Urothelium cell line (cell line): ENCODE data around the gene BMPR1B.

Source experiments
- DNase-seq: peaks from one replicate; pipeline ENCODE4 v3.0.0; 2011; ENCODE audit warnings: low spot score, mixed read lengths
- FAIRE-seq: peaks from 2 replicates; lab custom pipeline; 2011; peaks lifted over from hg19 to GRCh38; lab: Jason Lieb, UNC

BMPR1B gene

GRCh38 chr4:94757192-94758140 is at the start of gene BMPR1B:
Gene BMPR1B (plus strand): TSS chr4:94757955. CDS start chr4:95104425, 346,470 bp downstream.
- peak; percentile 77 for DNase-seq

GRCh38 chr4:94711635-94712034 is 46.1 kb upstream of the BMPR1B start:
- DNase-seq = no peak
- no peak for FAIRE-seq

More at GRCh38 chr4:94757192-94758140, at the start of gene BMPR1B:
- no peak for FAIRE-seq

- no peak for FAIRE-seq
Observed at GRCh38 chr4:94714365-94715160, 43.2 kb upstream of the BMPR1B start.

GRCh38 chr4:94715726-94716125 is 42.0 kb upstream of the BMPR1B start:
- no peak for FAIRE-seq
- DNase-seq = no peak

More at GRCh38 chr4:94714365-94715160, 43.2 kb upstream of the BMPR1B start:
- DNase-seq = no peak

- DNase-seq = no peak
- FAIRE-seq = no peak
Observed at GRCh38 chr4:94721310-94721709, 36.4 kb upstream of the BMPR1B start.

GRCh38 chr4:94722270-94722669 is 35.5 kb upstream of the BMPR1B start:
- FAIRE-seq = no peak
- DNase-seq = no peak

GRCh38 chr4:94722748-94723147 is 35.0 kb upstream of the BMPR1B start:
- DNase-seq (no peak), FAIRE-seq (no peak)

GRCh38 chr4:94724016-94724790 is 33.6 kb upstream of the BMPR1B start:
- FAIRE-seq (no peak), DNase-seq (no peak)

GRCh38 chr4:94726524-94727123 is 31.1 kb upstream of the BMPR1B start:
- FAIRE-seq (no peak), DNase-seq (no peak)

GRCh38 chr4:94728056-94728766 is 29.5 kb upstream of the BMPR1B start:
- DNase-seq = no peak
- no peak for FAIRE-seq

GRCh38 chr4:94732358-94732698 is 25.4 kb upstream of the BMPR1B start:
- no peak for DNase-seq
- FAIRE-seq = no peak

GRCh38 chr4:94739741-94740140 is 18.0 kb upstream of the BMPR1B start:
- FAIRE-seq (no peak), DNase-seq (no peak)

- FAIRE-seq (no peak), DNase-seq (no peak)
Observed at GRCh38 chr4:94741304-94741703, 16.5 kb upstream of the BMPR1B start.

GRCh38 chr4:94743838-94744237 is 13.9 kb upstream of the BMPR1B start:
- FAIRE-seq = no peak
- DNase-seq = no peak

GRCh38 chr4:94744850-94745249 is 12.9 kb upstream of the BMPR1B start:
- DNase-seq = no peak

GRCh38 chr4:94746746-94747145 is 11.0 kb upstream of the BMPR1B start:
- DNase-seq (no peak), FAIRE-seq (no peak)

More at GRCh38 chr4:94744850-94745249, 12.9 kb upstream of the BMPR1B start:
- no peak for FAIRE-seq

- no peak for FAIRE-seq
Observed at GRCh38 chr4:94758141-94758699, 465 bp downstream of the BMPR1B start.

GRCh38 chr4:94758700-94759399 is 1.1 kb downstream of the BMPR1B start:
- DNase-seq = peak; percentile 25
- no peak for FAIRE-seq

More at GRCh38 chr4:94758141-94758699, 465 bp downstream of the BMPR1B start:
- DNase-seq = peak; percentile 63

- DNase-seq (no peak), FAIRE-seq (no peak)
Observed at GRCh38 chr4:94759767-94760211, 2.0 kb downstream of the BMPR1B start.
